GM20000 (cell line): ENCODE data around the gene ELOB.

ENCODE experiments used
- DNase-seq: peaks from one replicate; pipeline ENCODE4 v3.0.0; 2012; ENCODE audit warnings: low spot score
- CTCF ChIP-seq: IDR thresholded peaks from 2 replicates; pipeline ENCODE4 v1.5.1; 2012; ENCODE audit warnings: mild to moderate bottlenecking, control low read depth; ENCODE audit errors: extremely low read depth, missing control alignments

Gene ELOB

GRCh38 chr16:2806286-2806685 is 29.2 kb upstream of the ELOB start:
- DNase-seq, result no peak
- TF ChIP-seq CTCF, result no peak

- TF ChIP-seq CTCF, result no peak
- no peak for DNase-seq
Observed at GRCh38 chr16:2804728-2805127, 27.6 kb upstream of the ELOB start.

GRCh38 chr16:2803545-2804195 is 26.6 kb upstream of the ELOB start:
- TF ChIP-seq CTCF, result no peak
- DNase-seq, result no peak

GRCh38 chr16:2799859-2800226 is 22.8 kb upstream of the ELOB start:
- DNase-seq, result no peak
- TF ChIP-seq CTCF, result no peak

- DNase-seq, result no peak
- no peak for TF ChIP-seq CTCF
Observed at GRCh38 chr16:2799205-2799858, 22.3 kb upstream of the ELOB start.

GRCh38 chr16:2798723-2799204 is 21.7 kb upstream of the ELOB start:
- no peak for DNase-seq
- TF ChIP-seq CTCF, result no peak

GRCh38 chr16:2795395-2796143 is 18.5 kb upstream of the ELOB start:
- DNase-seq, result no peak
- TF ChIP-seq CTCF, result no peak
